GM18873 (cell line): ENCODE data around the gene IQCH.

ENCODE experiments used
- ATAC-seq: cut with Tn5 transposase; IDR thresholded peaks from one replicate; pipeline ENCODE4 v1.9.1; 2021; ENCODE audit warnings: mild to moderate bottlenecking, moderate library complexity, moderate number of reproducible peaks; ENCODE audit not compliant: unreplicated experiment, low FRiP score

The IQCH gene

DNA sequence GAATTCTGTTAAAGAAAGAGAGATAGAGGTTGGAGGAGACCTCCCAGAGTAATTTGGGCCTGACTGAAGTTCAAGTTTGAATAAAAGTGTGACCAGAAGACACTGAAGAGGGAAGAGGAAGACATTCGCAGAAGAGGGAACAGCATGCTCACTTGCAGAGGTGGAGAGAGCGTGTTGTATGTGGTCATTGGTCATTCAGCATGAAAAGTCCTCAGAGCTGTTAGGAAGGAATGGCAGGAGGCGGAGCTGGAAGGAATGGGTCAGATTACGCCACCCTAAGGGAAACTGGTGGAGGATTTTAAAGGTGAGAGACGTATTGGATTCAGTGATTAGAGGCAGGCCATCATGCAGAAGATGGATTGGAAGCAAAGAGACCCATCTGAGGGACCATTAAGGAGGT, 41.6 kb downstream of the IQCH start:
- no peak for ATAC-seq

DNA sequence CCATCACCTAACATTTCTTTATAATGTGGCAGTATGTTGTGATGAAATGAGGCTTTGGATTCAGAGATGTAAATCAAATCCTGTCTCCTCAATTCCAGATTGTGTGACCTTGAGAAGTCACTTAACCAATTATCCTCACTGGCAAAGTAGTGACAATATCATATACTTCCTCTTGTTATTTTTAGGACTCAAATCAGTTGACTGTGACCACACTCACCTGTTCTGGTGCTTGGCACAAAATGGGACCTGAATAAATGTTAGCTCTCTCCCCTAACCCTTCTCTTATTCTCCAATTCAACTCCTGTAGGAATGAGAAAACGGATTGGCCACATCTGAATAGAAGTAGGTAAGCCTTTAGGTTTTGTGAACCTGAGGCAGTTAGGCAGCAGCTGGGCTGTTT, 42.1 kb downstream of the IQCH start:
- no peak for ATAC-seq

DNA sequence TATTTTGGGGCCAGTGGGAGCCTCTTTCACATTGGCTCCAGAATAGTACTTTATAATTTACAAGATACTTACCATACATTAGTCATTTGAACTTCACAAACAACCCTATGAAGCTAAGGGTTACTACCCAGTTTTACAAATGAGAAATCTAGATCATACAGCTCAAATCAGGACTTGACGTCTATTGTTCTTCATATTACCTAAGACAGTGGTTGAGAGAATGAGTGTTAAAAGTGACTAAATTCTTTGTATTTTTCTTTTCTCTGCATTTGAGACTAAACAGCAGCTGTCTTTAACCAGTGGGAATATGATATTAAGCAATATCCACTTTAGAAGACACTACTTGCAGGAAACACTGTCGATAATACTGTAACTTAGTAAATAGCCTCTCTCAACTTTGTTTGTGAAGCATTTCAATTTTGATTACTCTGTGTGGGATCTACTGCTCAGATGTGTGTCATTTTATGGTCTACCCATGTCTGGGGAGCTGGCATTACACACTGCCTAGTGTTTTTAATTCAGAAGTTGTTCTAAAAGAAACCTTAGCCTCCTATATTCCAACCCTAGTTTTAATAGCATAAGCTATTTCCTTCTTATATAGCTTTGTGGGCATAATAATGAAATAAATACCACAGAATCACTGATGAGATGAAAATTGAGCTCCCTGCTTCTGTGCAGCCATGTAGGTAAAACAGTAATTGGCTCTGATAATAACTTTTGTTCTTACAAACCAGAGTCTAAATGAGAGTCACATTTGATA, 45.9 kb downstream of the IQCH start:
- no peak for ATAC-seq

DNA sequence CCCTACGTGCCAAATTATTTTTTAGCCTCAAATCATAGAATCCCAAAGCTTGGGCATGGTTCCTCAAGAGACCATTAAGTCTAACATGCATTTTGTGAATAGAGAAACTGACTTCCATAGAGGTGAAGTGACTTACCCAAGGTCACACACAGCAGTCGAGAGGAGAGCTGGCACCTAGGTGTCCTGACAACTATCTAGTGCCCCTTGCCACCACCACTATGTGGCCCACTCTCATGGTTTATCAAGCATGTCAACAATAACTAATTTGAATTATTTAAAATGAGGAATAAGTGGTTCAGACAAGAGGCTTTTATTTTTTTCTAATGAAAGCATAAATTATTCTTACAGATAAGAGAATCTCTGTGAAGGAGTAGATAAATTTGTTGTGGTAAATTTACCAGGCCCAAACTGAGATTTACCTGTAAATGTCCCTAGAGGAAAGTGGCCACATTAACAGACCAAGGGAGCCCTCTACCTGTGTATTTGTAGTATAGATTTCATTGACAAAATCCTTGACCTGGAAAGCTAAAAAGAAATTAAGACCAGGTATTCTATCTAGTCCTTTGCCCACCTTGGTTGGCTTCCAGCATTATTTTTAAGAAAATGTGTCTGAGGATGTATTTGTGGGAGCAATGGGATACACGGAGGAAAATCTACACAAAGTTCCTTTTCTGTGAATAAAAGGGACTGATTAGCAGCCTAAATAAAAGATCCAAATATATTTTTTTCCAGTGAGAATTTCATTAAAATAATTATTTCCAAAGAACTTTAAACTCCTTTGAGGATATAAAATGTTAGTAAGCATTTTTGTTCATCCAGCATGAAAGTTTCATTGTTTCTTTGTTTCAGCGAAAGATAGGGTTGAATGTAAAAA, 49.1 kb downstream of the IQCH start:
- ATAC-seq: no peak

DNA sequence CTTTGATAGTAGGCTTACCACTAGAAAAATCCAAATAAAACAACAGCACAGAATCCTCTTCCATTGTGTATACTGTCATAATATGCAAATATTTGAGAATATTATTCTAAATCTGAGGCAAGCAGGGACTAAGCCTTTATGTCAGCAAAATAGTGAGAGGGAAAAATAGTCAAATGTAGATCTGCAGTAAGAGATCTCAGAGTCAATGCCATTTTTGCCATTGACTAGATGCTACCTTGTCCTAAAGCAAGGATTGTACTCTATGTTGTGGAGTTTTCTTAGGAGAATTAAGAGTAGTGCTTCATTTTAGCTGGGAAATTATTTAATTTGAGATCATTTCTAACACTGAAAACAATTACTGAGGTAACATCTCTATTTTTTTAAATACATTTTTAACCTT, 50.2 kb downstream of the IQCH start:
- no peak for ATAC-seq

DNA sequence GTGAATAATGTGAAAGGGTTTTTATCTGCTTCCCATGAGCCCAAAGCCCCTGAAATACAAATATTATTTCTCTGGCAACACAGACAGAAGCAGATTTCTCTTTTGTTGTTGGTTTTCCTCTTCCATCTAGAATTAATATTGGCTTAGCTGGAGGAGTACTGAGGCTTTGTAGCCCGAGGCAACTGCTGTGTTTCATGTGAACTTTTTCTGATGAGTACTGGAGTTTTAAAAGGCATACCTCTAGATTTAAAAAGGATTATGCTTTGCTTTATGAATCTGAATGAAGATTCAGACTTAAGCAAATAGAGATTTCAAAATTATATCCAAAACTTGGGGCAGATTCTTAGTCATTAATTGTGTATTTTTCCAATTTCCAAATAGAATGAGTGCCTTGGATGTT, 50.9 kb downstream of the IQCH start:
- no peak for ATAC-seq

DNA sequence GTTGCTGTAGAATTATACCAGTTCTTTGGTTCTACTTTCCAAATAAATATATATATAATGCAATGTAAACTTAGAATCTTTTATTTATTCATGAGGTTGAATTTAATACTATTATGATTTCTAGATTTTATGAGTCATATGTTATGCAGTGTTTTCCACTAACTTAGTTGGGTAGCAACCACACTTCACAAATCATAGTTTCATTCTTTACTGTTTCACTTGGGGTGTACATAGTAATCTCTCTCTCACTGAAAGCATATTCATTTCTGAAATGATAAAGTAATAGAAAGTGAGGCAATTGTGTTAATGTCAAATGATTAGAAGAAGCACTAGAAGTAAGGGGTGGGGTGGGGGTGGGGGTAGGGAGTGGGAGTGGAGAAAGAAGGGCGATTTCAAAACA, 52.6 kb downstream of the IQCH start:
- ATAC-seq: no peak

DNA sequence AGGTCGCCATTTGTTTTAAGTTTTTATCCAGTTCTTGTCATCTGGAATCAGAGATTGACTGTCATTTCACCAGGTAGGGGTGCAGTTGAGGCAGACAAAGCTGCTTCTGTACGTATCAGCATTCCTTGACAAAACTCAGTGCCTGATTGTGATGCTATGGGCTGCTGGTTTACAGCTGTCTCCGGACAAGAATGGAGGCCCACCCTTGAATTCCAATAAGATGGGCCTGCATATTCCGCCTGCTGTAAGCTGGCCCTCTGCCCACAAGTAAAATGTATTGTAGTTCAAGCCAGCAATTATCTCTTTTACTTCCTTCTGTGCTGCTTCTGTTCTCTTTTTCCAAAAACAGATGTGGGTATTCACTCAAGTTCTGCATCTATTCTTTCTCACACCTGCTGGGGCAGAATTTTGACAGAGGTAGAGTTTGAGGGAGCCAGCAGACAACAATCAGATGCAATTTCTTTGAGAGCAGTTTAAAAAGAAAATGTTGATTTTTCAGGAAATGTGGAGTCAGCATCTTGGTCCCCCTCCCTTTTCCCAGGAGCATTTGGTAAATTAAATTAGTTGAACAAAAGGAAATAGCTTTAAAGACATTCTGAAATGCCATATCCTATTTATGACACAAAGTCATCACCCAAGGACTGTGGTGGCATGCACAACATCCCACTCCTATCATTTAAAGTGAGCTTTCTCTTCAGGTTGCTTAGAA, 53.5 kb downstream of the IQCH start:
- no peak for ATAC-seq

DNA sequence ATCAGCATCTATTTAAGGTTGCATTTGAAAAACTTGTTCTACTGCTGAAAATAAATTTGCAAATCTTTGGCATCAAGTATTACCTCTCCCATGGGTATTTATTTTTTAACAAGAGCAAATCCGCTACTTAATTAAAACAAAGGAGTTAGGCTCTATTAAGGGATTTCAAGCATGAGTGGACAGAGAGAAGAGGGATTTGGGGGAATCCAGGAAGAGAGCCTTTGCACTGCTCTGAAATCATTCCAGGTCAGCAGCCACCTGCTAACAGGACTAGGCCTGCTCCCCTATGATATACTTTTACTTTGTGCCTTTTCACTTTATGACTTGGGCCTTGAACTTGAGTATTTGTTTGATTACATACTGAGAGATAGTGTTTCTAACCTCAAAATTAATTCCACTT, 57.1 kb downstream of the IQCH start:
- no peak for ATAC-seq

DNA sequence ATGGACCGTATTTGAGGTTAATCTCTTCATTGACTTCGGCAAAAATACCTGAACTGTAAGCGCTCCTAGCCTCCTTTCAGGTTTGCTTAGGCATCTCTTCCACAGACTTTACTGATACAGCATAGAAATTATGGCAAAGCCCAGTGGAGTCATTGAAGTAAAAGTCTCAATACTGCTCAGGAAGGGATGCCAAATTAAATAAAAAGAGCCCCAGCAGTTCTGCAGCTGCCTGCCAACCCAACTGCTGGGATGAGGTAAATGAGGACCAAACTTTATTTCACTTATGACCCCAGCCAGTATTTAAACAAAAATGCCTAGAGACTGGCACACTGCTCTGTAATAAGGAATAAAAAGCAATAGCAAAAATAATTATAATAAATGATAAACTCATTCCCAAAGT, 65.4 kb downstream of the IQCH start:
- ATAC-seq: no peak

DNA sequence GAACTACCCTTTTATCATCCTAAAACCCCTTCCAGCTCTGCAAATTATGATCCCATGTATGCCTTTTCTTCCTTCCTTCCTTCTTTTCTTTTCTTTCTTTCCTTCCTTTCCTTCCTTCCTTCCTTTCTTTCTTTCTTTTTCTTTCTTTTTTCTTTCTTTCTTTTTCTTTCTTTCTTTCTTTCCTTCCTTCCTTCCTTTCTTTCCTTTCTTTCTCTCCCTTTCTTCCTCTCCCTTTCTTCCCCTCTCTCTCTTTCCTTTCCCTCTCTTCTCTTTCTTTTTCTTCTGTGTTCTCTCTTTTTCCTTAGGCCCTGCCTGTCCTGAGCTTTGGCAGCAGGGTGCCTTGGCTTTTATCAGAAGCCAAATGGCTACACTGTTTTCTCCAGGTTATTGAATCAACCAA, 66.8 kb downstream of the IQCH start:
- no peak for ATAC-seq

DNA sequence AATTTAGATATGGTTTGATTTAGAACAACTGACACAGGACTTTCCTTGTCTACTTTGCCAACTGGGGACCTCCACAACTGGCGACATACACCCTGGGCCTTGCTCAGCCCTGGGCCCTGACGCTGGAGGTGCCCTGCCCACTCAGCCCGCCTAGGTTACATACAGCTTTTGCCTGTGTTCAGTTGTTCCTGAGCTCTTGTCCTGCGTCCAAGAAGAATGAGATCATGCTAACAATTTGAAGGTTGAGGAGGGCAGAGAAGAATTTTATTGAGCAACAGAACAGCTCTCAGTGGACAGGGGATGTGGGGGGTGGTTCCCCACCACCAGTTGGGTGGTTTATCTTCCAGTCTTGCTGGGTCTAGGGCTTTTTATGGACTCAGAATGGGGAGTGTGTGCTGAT, 67.9 kb downstream of the IQCH start:
- ATAC-seq: no peak

DNA sequence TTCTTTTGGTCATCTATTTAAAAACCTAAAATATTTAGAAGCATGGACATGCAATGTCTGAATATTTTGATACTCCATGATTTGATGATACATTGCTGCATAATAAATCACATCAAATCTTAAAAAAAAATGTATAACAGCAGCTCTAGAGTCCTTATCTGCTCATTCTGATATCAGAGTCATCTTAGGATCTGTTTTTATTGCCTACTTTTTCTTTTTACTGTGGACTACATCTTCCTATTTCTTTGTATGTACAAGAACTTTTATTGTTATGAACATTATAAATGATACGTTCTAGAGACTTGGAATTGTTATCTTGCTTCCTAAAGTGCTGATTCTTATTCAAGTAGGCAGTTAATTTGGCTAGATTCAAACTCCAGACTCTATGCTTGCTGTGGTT, 72.7 kb downstream of the IQCH start:
- ATAC-seq: no peak

DNA sequence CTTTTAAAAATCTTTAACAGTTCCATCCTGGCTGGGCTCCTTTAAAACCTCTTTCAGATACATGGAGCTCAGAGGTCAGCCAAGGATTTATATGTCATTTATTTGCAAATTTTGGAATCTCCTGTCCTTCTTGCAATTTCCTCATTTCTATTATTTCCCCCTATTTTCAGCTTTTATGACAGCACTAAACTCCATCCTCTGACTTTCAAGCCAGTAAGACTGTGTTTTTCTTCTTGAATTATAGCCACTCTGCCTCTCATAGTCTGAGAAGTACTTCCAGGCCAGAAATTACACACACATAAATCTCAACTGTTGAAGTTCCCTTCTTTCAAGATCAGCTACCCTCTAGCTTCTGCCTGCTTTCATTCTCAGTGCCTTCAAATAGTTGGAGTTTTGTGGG, 73.2 kb downstream of the IQCH start:
- ATAC-seq: no peak

DNA sequence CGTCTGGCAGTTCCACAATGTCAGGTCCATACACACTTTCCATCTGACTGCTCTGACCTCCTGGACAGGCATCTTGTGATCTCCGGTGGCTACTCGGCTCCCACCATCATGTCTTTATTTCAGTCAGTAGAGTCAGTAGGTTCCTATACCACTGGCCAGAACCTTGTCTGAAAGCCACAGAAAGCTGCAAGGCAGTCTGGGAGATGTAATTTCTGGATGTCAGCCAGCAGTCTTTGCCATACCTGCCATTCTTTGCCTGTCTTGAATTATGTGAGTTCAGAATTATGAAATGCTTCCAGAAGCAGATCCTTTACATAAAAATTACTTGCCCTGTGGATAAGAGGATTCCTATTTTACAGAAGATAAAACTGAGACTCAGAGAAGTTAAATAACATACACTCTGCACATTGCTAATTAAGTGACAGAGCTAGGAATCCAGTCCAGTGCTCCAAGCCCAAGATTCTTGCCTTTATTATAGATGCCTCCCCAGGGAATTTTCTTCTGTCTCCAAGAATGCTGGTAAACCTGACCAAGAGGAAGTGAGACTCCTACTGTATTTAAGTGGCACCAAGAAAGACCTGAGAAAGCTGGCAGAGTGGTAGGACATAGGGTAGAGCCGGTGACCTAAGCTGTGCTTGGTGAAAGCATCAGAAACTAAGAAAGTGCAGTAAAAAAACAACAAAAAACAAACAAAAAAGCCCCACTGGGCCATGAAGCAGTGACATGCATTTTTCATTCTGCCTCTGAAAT, 75.6 kb downstream of the IQCH start:
- ATAC-seq: no peak

DNA sequence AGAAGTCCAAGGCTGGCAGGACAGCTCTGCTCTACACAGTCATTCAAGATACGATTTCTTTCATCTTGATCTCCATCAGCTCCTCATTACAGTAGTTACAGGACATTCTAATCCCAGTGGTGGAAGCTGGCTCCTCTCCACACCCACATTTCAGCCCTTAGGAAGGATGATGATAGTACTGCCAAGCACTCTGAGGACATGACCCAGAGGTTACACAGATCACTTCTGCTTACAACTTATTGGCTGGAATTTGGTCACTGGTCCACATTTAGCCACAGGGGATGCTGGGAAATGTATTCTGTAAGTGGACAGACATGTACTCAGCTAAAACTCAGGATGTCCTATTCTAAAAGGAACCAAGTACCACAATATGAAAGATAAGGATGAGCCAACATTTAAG, 77.1 kb downstream of the IQCH start:
- ATAC-seq: no peak

DNA sequence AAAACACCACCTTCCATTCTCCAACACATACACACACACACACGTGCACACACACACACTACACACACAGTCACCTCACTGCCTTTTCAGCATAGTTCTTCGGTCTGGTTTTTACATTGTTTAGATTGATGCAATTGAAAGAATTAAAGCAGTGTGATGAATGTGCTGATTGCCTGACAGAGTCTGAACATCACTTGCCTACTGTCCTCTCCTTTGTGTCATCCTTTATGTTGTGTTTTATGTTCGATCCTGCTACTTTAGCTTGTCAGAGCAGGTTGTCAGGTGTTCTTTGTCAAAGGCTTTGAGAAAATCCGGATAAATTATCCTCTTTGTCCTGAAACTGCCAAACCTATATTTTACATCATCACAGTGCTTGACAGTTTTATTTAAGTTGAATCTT, 80.4 kb downstream of the IQCH start:
- no peak for ATAC-seq

DNA sequence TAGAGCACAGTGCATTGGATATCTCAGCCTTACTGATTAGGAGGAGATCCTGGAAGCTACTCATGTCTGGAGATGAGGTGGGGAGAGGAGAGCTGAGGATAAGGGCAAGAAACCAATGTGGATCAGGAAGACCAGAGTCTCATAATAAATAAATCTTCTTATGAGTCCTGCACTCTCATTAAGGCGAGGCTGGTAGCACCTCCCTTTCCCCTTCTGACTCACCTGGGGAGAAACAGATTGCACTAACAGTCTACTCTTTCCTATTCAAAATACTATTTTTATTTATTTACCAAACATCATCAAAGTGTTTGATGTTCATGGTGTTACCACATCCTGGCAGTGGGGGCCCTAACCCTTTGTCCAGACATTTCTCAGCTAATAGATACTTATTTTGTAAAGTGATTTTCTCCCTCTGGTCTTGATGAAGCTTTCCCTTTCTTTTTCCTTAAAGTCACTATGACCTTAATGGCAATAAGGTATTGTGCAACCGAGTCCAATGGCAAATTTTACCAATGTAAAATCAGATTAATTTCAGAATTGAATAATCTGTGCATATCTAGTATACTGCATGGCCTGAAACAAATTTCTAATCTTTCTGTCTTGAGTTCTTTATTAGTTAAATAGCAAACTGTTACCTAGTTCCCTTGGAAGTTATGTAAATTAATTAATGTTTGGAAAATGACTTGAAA, 81.1 kb downstream of the IQCH start:
- no peak for ATAC-seq

DNA sequence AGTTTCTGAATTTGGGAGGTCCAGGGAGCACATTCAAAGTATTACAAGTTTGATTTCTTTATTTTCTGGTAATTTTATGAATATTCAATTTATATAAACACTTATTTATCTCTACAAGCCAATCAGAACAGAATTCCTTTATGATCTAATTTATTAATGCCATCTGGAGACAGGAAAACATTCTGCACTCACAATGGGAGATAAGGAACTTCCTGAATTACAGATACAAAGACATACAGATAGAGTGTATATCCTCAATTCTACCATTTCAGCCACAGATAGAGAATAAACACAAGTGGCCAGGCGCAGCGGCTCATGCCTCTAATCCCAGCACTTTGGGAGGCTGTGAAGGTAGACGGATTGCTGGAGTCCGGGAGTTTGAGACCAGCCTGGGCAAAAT, 86.0 kb downstream of the IQCH start:
- ATAC-seq: no peak

DNA sequence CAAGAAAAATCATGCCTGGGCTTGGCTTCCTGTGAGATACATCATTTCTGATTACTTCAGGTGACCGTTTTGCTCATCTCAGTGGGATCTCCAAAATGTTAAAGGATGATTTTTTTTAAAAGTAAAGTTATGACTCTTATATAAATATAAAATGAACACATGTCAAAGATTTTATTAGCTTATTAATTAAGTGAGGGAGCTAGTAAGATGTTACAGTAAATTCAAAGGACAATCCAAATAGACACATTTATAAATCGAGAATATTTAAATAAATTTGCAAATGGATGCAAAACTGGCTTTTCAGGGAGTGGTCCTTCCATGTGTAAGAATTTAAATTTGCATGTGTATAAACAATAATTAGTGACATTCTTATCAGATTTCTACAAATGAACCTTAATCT, 87.0 kb downstream of the IQCH start:
- ATAC-seq: no peak
